Measurements from ENCODE around the gene CDH11.

GRCh38 chr16:65106757-65107156 is 15.1 kb downstream of the CDH11 start:
- TF ChIP-seq RAD21 (IDR thresholded peaks at IDR 0.05; ENCODE audit: low read length) = no peak
- TF ChIP-seq CTCF (conservative IDR thresholded peaks at IDR 0.05; ENCODE audit: low read depth, low read length) = no peak
- TF ChIP-seq CEBPB (IDR thresholded peaks at IDR 0.05; ENCODE audit: low read depth, low read length) = no peak
- no peak for TF ChIP-seq POLR2A (IDR thresholded peaks at IDR 0.05; ENCODE audit: low read depth, low read length)
- TF ChIP-seq ELK1 (IDR thresholded peaks at IDR 0.05; ENCODE audit: borderline replicate concordance, low read depth, low read length) = no peak
- TF ChIP-seq CHD1 (IDR thresholded peaks at IDR 0.05; ENCODE audit: low read depth, low read length) = no peak
